Measurements from ENCODE around the gene PLA2G1B. TPM values are rescaled to one million over a fixed set of nuclear protein-coding genes. Genes with fewer than 3 reads are reported as not detected.

The PLA2G1B gene
- total RNA-seq, 4 donors from 2014 or later, result not detected

DNA sequence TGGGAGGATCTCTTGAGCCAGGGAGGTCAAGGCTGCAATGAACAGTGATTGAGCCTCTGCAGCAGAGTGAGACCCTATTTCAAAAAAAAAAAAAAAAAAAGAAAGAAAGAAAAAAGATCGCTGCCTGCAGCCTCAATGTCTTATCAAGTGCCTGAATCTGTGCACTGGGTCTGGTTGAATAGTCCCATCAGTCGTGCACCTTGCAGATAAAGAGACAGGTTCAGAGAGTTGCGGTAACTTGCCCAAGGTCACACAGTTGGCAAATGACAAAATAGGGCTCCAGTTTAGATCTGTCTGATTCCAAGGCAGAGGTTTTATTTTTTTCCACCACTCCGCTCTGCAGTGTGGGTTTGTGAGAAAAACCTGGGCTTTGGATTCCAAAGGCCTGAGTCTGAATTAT, 649 bp upstream of the PLA2G1B start:
- no peak for DNase-seq (ENCODE audit: low spot score)
- TF ChIP-seq, protein P1, sequence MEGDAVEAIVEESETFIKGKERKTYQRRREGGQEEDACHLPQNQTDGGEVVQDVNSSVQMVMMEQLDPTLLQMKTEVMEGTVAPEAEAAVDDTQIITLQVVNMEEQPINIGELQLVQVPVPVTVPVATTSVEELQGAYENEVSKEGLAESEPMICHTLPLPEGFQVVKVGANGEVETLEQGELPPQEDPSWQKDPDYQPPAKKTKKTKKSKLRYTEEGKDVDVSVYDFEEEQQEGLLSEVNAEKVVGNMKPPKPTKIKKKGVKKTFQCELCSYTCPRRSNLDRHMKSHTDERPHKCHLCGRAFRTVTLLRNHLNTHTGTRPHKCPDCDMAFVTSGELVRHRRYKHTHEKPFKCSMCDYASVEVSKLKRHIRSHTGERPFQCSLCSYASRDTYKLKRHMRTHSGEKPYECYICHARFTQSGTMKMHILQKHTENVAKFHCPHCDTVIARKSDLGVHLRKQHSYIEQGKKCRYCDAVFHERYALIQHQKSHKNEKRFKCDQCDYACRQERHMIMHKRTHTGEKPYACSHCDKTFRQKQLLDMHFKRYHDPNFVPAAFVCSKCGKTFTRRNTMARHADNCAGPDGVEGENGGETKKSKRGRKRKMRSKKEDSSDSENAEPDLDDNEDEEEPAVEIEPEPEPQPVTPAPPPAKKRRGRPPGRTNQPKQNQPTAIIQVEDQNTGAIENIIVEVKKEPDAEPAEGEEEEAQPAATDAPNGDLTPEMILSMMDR (IDR thresholded peaks at IDR 0.05), result no peak
- no peak for ATAC-seq (ENCODE audit: low FRiP score)

DNA sequence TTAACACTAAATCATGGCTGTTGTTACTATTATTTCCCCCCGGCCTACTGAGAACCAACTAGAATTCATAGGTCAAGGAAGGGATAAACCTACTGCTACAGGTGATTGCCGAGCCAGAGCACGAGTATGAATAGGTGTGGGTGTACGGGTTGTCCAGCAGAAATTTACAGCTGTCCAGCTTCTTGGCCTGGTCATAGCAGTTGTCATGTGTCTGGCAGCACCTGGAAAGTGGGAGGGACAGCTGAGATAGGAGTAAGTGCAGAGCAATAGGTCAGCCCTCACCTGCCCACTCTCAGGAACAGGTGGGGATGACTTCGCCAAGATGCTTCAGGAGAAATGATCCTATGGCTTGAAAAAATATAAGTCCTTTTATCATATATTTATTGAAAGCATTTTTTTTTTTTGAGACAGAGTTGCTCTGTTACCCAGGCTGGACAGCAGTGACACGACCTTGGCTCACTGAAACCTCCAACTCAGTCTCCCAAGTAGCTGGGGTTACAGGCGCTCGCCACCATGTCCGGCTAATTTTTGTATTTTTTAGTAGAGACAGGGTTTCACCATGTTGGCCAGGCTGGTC, 2.6 kb downstream of the PLA2G1B start:
- TF ChIP-seq, protein P1 (IDR thresholded peaks at IDR 0.05), result no peak
- ATAC-seq (ENCODE audit: low FRiP score), result no peak
- DNase-seq (ENCODE audit: low spot score), result no peak

DNA sequence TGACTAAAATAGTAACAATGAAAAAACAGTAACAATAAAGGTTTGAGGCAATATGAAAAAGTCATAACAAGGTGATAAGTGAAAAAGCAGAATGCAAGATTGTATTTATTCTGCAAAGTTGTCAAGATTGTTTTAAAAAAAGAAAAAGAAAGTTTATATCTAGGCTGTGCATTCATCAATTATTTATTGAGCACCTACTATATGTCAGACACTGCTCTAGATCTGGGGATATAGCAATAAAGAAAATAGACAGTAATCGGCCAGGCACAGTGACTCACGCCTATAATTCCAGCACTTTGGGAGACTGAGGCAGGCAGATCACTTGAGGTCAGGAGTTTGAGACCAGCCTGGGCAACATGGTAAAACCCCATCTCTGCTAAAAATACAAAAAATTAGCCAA, 3.8 kb downstream of the PLA2G1B start:
- no peak for ATAC-seq (ENCODE audit: low FRiP score)

DNA sequence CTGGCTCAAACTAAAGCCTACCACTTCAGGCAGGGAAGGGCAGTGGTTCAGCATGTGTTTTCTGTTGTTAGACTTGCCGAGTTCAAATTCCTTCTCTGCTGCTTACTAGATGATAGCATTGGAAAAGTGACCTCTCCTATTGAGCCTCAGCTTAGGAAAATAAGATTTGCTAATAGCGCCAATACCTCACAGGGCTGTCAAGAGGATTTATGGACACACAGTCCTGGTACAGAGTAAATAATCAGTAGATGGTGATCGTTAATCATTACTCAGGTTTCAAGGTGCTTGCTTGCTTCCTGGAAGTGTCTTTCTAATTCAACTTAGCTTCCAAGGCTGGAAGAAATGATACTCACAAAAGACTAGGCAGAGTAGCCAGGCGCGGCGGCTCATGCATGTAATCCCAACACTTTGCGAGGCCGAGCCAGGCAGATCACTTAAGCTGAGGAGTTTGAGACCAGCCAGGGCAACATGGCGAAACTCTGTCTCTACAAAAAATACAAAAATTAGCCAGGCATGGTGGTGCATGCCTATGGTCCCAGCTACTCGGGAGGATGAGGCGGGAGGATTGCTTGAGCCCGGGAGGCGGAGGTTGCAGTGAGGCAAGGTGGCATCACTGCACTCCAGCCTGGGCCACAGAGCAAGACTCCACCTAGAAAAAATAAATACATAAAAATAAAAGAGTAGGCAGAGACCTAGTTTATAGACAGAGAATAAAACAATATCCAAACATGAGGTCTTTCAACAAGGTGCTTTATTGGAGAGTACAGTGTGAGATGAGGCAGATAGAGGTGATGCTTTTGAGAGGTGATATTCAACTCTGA, 6.0 kb downstream of the PLA2G1B start:
- ATAC-seq (ENCODE audit: low FRiP score) (no peak), DNase-seq (ENCODE audit: low spot score) (no peak)
- TF ChIP-seq, protein P1 (IDR thresholded peaks at IDR 0.05), result no peak

More for the DNA sequence above, 3.8 kb downstream of the PLA2G1B start:
- TF ChIP-seq, protein P1 (IDR thresholded peaks at IDR 0.05), result no peak
- no peak for DNase-seq (ENCODE audit: low spot score)

DNA sequence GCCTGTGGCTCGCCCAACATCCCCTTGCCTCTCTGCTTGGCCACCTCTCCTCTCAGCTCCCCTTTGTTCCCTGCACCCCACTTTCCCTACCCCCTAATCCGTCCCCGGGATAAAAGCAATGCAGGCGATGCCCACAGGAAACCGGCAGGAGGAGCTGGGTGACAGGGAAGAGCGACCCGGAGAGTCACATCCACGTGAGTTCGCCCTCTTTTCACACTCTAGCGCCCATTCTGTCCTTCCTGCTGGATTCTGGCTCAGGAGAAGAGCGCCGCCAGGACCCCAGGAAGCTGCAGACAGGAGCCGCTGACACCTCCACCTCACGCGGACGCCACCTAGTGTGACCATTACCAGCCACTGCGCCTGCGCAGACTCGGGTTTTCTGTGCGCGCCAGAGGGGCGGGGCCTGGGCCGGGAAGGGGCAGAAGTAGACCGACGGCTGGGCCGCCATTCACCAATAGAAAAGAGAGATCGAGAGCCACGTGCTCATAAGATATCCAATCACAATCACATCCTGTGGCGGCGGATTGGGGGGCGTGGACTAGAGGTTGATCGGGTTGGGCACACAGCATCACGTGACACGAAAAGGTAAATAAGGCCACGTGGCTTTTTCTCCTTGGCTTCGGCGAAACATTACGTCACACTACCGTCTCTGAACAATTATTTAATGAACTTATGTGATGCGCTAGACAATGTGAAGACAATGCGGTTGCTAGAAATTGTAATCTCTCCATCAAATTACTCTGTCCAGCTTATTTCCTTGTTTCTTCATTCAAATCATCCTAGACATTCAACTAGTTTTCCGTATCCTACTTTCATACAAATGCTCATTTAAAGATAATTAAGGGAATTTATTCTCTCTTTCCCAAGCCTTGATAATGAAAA, 10.1 kb downstream of the PLA2G1B start:
- TF ChIP-seq, protein P1 (IDR thresholded peaks at IDR 0.05), result peak in 1 of 3 donors; percentile 5

DNA sequence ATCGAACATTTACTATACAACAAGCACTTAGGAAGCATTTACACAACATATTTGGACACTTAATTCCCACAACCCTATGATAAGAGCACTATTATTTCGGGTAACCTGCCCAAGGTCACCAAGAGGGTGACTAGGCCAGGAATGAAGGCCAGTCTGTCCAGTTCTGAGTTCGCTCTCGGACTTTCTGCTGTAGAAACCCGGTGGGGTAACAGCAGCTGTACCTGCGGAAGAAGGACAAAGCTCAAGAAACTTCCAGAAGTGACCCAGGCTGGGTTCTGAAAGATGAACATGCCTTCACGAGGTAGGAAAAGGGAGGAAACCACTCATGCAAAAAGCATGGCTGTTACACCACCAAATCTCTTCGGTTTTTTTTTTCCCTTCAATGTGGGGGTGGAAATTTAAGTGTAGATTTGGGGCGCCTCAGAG, 10.8 kb downstream of the PLA2G1B start:
- TF ChIP-seq, protein P1 (IDR thresholded peaks at IDR 0.05), result no peak
- ATAC-seq (ENCODE audit: low FRiP score), result peak; percentile 2
- DNase-seq (ENCODE audit: low spot score), result no peak

More for the DNA sequence above, 10.1 kb downstream of the PLA2G1B start:
- DNase-seq (ENCODE audit: low spot score), result peak; percentile 99
- peak; percentile 99 for ATAC-seq (ENCODE audit: low FRiP score)
